GM19372 (cell line): ENCODE results near the gene ALG13.
"Not testable (repeated sequence)": the region's sequence is repeated elsewhere in the genome, so short reads cannot be mapped to it uniquely, and the experiment has no call there.

ENCODE experiments used
- ATAC-seq: cut with Tn5 transposase; IDR thresholded peaks from one replicate; pipeline ENCODE4 v1.9.1; 2021; ENCODE audit warnings: mild to moderate bottlenecking, low read depth, moderate library complexity; ENCODE audit not compliant: unreplicated experiment

ALG13 gene

GRCh38 chrX:111680988-111681779 lies at the start of gene ALG13:
Gene ALG13, plus strand, starts transcription at chrX:111681170. Its CDS starts 49 bp downstream, at chrX:111681219.
- peak; percentile 96 for ATAC-seq

DNA sequence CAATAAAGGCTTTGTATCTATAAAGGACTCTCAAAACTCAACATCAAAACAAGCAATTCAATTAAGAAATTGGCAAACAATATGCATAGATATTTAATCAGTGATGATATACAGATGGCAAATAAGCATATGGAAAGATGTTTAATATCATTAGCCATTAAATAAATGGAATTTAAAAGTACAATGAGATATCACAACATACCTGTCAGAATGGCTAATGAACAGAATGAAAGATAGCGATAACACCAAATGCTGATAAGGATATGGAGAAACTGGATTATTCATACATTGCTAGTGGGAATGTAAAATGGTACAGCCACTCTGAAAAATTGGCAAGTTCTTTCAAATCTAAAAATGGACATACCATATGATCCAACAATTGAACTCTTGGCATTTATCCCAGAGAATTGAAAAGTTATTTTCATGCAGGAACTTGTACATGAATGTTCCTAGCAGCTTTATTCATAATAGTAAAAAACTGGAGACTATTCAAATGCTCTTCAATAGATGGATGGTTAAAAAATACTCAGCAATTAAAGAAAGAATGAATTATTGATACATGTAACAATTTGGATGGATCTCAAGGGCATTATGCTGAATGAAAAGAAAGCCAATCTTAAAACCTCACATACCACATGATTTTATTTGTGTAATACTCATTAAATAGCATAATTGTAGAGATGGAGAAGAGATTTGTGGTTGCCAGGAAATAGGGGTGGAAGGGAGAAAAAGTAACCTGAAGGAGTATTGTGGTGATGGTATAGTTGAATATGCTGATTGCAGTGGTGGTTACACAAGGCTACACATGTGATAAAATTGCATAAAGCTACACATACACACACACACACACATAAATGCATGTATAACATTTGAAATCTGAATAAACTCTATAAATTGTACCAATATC lies 45.9 kb upstream of the ALG13 start:
- ATAC-seq, result no peak

- no peak for ATAC-seq
Measured at GRCh38 chrX:111641969-111642368, 39.0 kb upstream of the ALG13 start.

GRCh38 chrX:111645165-111645564 lies 35.8 kb upstream of the ALG13 start:
- ATAC-seq, result not testable (repeated sequence)

DNA sequence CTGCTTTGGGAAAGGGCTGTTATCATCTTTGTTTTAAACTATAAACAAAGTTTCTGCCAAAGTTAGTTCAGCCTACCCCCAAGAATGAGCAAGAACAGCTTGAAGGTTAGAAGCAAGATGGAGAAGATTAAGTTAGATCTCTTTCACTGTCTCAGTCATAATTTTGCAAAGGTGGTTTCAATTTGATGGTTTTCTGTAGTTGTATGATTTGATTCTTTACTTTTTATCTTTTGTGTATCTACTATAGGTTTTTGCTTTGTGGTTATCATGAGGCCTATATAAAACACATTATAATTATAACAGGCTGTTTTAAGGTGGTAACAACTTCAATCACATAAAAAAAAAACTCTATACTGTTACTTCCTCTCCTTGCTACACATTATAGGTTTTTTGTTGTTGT lies 35.4 kb upstream of the ALG13 start:
- ATAC-seq, result no peak

- ATAC-seq, result no peak
Measured at GRCh38 chrX:111646515-111646914, 34.5 kb upstream of the ALG13 start.

GRCh38 chrX:111648802-111649201 lies 32.2 kb upstream of the ALG13 start:
- ATAC-seq, result no peak

DNA sequence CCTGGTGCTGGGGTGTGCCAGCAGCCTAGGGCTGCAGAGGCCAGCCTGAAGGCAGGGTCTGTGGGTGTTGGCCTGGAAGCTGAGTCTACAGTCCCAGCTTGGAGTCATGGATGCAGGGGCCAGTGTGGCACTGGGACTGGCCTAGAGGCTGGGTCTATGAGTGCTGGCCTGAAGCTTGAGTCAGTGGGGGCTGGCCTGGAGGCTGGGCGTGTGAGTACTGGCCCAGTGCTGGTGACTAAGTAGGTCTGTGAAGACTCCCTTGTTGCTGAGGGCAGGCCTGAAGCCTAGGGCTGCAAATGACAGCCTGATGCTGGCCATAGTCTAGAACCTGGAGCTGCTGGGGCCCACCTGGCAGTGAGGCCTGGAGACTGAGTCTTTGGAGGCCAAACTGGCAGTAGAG lies 31.3 kb upstream of the ALG13 start:
- no peak for ATAC-seq

DNA sequence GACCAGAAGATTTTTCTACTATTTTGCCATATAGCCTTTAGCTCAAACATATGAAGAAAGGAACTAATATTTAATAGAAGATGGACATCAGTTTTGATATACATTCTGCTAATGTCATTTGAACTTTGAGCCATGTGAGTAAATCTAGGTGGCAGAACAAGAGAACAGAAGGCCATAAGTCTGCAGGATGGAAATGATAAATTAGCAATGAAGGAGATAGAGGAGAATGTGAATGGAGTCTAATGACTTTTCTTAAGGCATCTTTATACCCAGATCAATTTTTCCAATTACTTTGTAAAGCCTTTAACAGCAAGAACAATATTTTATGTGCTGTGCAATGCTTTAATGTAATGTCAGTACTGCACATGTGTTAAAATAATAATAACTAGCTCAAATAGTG lies 30.1 kb upstream of the ALG13 start:
- ATAC-seq, result no peak

- ATAC-seq, result no peak
Measured at GRCh38 chrX:111652719-111653118, 28.3 kb upstream of the ALG13 start.

- no peak for ATAC-seq
Measured at GRCh38 chrX:111661241-111661640, 19.7 kb upstream of the ALG13 start.

DNA sequence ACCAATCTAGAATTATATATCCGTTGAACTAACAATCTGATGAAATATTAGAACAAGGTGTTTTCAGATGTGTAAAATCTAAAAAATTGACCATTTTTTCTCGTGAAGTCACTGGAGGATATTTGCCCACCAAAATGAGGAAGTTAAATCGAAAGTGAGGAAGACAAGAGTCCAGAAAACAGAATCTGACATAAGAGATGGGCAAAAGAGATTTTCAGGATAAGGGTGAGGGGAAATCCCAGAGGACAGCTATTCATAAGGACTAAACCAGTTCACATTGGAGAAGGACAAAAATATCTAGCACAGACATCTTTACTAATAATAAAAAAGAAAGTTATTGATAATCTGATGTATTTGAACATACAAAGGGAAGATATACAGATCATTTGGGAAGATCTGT lies 18.7 kb upstream of the ALG13 start:
- no peak for ATAC-seq

- no peak for ATAC-seq
Measured at GRCh38 chrX:111671668-111672067, 9.3 kb upstream of the ALG13 start.

GRCh38 chrX:111687305-111687704 lies 6.3 kb downstream of the ALG13 start:
- ATAC-seq, result no peak

GRCh38 chrX:111695297-111695880 lies 14.4 kb downstream of the ALG13 start:
- no peak for ATAC-seq

DNA sequence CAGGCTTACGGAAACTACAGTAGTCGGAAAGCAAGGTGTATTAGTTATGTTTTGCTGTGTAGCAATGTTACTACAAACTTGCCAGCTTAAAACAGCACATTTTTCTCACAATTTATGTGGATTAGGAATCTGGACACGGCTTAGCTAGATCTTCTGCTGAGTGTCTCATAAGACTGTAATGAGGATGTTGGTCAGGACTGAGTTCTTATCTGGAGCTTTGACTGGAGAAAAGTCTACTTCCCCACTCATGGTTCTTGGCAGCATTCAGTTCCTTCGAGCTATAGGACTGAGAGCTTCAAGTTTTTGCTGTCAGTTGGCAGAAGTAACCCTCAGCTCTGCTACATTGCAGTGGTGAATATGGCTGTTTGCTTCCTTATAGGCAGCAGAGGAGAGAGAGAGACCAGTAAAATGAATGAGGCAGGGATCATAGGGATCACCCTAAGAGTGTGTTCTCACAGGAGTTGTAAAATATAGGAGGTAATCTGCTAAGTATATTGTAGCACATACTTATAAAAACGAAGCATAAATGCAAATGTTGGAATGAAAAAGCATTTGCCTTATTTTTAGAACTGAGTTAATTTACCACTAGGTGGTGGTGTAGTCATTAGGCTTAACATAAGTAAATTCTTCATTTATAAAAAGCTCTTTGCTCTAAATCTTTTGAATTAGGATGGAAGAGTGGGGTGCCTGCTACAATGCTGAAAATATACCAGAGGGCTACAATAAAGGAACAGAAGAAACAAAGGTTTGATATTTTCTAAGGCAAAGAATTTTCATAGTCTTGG lies 38.6 kb downstream of the ALG13 start:
- ATAC-seq, result no peak

GRCh38 chrX:111728096-111728495 lies 47.1 kb downstream of the ALG13 start:
- ATAC-seq, result no peak

- ATAC-seq, result no peak
Measured at GRCh38 chrX:111731351-111731750, 50.4 kb downstream of the ALG13 start.

GRCh38 chrX:111736571-111736970 lies 55.6 kb downstream of the ALG13 start:
- no peak for ATAC-seq

DNA sequence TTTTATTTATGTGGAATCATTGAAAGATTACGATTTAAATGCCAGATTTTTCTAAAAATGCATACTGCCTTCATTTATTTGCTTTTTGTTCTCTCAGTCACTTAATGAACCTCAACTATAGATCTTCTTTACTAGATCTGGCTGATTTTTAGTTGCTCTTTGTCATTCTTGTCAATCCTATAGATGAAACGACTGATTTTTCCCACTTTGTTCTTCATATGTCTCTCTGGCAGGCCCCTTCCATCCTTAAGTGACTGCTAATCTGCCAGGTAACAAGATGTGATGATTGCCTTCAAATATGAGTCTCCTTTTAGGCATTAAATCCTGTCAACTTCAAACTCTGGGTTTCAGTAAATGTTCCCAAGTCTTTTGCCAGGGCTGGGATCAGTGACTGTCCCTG lies 61.0 kb downstream of the ALG13 start:
- ATAC-seq, result no peak
